Measurements from ENCODE around the gene LMTK3.

GRCh38 chr19:48496959-48497727, 14.5 kb downstream of the LMTK3 start:
- no peak for TF ChIP-seq CTCF (conservative IDR thresholded peaks at IDR 0.05; ENCODE audit: low read depth, low read length)
- no peak for TF ChIP-seq SMC3 (IDR thresholded peaks at IDR 0.05; ENCODE audit: low read depth, low read length)
- TF ChIP-seq CEBPB (IDR thresholded peaks at IDR 0.05; ENCODE audit: low read depth, low read length), result no peak
- TF ChIP-seq POLR2A (IDR thresholded peaks at IDR 0.05; ENCODE audit: low read depth, low read length), result no peak
- TF ChIP-seq RAD21 (IDR thresholded peaks at IDR 0.05; ENCODE audit: low read length), result no peak
- no peak for TF ChIP-seq USF2 (IDR thresholded peaks at IDR 0.05; ENCODE audit: low read depth, low read length)

Measured in IMR-90 (cell line).